Activated T-helper 17 cell treated with anti-CD3 and anti-CD28 coated beads, Interleukin-2, amount 50 U/mL, for 72 hours (primary cell): ENCODE measurements around the gene ACACA. TPM values are rescaled to one million over a fixed set of nuclear protein-coding genes. Genes with fewer than 3 reads are reported as not detected.

Experiments used
- ATAC-seq: fragments of 150-1000 bp; cut with Tn5 transposase; replicated peaks from 2 replicates; pipeline ENCODE4 v1.10.0; 2021; ENCODE audit warnings: mild to moderate bottlenecking, moderate library complexity
- H3K27ac Mint-ChIP-seq: one replicate; pipeline ENCODE4 v1.8.0; 2022; ENCODE audit warnings: mixed read lengths
- H3K27me3 Mint-ChIP-seq: one replicate; pipeline ENCODE4 v1.8.0; 2022; ENCODE audit warnings: mixed read lengths
- H3K36me3 Mint-ChIP-seq: one replicate; pipeline ENCODE4 v1.8.0; 2022; ENCODE audit warnings: low read depth, mild to moderate bottlenecking, mixed read lengths
- H3K4me1 Mint-ChIP-seq: one replicate; pipeline ENCODE4 v1.8.0; 2022; ENCODE audit warnings: mixed read lengths
- H3K4me3 Mint-ChIP-seq: one replicate; pipeline ENCODE4 v1.8.0; 2022; ENCODE audit warnings: mild to moderate bottlenecking, mixed read lengths
- H3K9me3 Mint-ChIP-seq: one replicate; pipeline ENCODE4 v1.8.0; 2022; ENCODE audit warnings: mixed read lengths
- total RNA-seq, 2 donors: library from RNA; stranded (reverse); gene quantifications; one replicate each; pipeline ENCODE4 v1.2.3, GENCODE V29; 2022

Gene ACACA
- total RNA-seq, 2 donors from 2014 or later, result 36.9 to 73.7 TPM

DNA sequence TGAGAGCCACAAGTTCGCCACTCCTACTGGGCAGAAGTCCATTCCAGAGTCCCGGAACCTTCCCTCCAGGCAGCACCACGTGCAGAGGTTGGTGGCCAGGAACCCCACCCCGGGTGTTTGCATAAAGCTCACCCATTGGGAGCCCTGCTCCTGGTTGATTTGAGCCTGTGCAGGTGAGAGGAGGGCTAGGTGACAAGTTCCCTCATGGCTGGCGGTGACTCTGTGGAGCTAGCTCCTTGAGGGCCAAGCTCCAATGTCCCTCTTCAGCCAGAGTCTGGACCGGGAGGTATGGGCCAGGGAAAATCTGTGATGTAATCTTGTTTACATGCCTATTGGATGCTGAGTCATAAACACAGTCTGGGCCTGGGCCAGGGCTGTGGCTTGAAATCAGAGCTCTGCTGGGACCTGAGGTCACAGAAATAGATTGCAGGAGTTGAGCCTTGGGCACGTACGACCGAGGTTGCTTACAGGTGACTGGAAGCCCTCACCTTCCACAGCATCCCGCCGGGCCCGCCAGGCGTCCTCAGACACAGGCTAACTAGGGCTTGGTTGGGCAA lies 339.0 kb downstream of the ACACA start:
- ATAC-seq, result no peak
- Mint-ChIP-seq H3K9me3 (no peaks in the 10 kb centered on the region), H3K27me3 (no peaks in the 10 kb centered on the region), H3K4me1 (no peaks in the 10 kb centered on the region), H3K4me3 (no peak overlapping the region), H3K27ac (no peak overlapping the region), H3K36me3 (no peaks in the 10 kb centered on the region)

DNA sequence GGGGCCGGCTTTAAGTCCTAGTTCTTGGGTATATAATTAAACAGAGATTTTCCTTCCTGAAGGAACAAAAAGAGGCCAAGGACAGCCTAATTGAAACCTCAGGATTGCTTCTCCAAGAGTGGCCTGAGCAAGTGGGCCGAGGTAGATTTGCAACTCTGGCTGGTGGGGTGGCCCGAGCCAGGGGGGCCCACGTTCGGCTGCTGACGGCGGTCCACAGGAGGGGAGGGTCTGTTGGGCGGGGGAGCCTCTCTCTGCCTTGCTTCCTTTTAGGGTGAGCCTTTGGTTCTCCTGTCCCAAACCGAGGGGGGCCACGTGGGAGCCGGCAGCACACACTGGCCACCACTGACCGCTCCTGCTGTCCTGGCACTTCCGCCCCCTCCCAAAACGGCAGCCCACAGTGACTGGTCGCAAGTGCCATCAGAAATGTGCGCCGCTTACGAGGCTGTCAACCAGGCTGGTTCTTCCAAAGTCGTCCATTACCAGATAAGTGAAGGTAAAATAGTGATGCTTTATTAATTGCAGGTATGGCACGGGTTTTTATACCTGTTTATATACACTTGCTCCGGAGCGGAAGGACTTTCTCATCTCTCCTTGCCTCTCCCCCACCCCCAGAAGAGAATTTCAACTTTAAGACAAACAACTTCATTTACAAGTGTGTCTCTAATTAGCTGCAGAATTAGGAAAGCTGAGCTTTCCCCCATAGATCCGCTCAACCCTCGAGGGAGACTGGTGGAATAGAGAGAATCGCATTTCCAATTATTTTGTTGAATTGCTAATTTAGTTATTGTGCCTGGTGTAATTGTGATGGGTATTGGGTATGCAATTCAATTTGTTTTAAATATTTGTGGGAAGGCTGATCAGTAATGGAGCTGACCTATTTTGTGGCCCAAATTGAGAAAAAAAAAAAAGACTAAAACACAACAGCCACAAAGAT lies 340.0 kb downstream of the ACACA start:
- Mint-ChIP-seq H3K4me1 (no peaks in the 10 kb centered on the region), H3K4me3 (no peak overlapping the region), H3K27ac (no peak overlapping the region), H3K36me3 (no peaks in the 10 kb centered on the region), H3K9me3 (no peaks in the 10 kb centered on the region), H3K27me3 (no peaks in the 10 kb centered on the region)
- no peak for ATAC-seq

DNA sequence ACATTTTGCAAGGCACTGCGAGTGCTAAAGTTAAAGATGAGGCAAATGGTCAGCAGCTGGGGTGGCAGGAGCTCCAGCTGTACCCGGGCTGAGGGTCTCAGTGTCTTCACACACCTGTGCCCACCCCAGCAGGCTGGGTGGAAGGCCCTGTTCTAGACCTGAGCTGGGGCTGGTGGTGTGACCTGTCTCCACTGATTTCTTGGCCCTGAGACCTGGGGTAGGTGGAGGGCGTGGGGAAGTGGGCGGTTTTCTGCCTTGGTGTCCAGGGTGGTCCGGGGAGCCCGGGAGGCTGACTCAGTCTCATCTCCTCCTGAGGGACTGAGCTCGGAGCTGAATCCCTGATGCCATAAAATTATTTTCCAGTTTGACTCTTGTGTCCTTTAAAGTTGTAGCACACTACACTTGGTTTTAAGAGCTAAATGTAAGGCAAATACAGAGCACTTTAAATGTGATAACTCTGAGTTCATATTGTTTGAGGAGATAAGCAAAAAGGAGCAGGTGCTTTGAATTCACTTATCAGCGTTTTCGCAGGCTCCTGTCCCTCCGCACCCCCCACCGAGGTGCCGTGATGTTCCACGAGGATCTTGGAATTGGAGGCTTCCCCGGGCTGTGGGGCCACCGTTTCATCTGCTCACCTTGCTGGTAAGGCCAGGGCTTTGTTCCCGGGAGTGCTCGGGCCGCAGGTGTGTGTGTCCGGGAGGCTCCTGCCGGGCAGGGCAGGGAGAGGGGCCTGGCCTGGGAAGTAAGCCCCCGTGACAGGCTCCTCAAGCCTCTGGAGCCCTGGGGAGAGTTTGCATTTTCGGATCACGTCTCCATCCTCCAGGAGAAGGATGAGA lies 340.9 kb downstream of the ACACA start:
- H3K4me1 Mint-ChIP-seq, result no peaks in the 10 kb centered on the region

DNA sequence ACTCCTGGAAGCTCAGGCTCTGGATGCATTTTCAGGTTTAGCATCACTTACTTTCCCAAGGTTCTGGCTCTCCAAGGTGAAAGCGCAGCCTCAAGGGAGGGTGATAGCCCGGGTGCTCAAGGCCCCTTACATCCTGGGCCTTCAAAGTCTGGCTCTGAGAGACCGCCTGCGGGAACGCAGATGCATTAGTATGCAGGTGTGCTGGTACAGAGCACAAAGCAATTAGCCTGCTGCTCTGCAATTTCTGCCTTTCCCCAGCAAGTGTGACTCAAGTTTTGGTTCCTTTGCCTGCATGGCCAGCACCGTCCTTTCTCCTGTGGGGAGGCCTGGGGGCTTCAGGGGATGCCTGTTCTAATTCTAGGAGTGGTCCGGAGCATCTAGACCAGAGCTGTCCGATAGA lies 341.7 kb downstream of the ACACA start:
- Mint-ChIP-seq H3K36me3 (no peaks in the 10 kb centered on the region), H3K27me3 (no peaks in the 10 kb centered on the region), H3K9me3 (no peaks in the 10 kb centered on the region), H3K27ac (no peak overlapping the region), H3K4me1 (no peaks in the 10 kb centered on the region), H3K4me3 (no peak overlapping the region)
- no peak for ATAC-seq

More for the DNA sequence above, 340.9 kb downstream of the ACACA start:
- H3K27ac Mint-ChIP-seq, result no peak overlapping the region
- H3K36me3 Mint-ChIP-seq, result no peaks in the 10 kb centered on the region
- ATAC-seq, result no peak
- no peaks in the 10 kb centered on the region for H3K9me3 Mint-ChIP-seq
- no peaks in the 10 kb centered on the region for H3K27me3 Mint-ChIP-seq
- no peak overlapping the region for H3K4me3 Mint-ChIP-seq

DNA sequence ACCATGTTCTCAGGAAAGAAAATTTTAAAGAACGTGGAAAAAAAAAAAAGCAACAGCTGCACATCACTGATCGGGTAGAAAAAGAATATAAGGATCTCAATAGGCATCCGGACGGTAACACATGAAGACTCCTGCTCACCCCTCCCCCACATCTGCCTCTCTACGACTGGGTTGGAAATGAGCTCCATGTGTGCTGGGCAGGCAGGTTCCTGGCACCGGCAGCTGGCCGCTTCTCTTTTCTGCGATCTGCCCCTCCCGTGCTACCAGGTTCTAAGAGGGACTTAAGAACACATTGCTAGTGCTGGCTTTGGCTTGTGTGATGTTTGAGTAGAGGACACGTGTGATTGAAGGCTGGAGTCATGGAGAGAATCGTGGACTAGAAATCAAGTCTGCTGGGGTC lies 342.4 kb downstream of the ACACA start:
- H3K4me3 Mint-ChIP-seq, result no peak overlapping the region
- no peaks in the 10 kb centered on the region for H3K4me1 Mint-ChIP-seq
- H3K27ac Mint-ChIP-seq, result no peak overlapping the region
- no peaks in the 10 kb centered on the region for H3K9me3 Mint-ChIP-seq
- no peaks in the 10 kb centered on the region for H3K36me3 Mint-ChIP-seq
- ATAC-seq, result no peak
- no peaks in the 10 kb centered on the region for H3K27me3 Mint-ChIP-seq

DNA sequence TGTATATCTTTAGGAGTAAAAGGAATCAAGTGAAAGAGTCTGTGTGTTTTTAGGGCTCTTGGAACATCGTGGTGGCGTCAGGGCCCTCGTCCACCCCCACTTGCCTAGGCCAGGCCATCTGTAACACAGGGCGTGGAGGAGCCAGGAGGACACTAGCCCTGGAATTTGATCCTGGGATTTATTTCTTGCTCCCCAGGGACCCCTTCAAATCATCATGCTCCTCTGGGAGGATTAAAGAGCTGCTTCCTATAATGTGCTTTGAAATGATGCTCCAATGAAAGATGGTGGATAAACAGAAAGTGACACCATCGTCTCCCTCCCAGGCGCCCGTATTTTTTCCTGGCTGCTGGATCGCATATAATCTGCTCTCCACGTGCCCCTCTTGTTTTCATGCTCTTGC lies 344.6 kb downstream of the ACACA start:
- no peak overlapping the region for H3K27ac Mint-ChIP-seq
- peaks cover 14% of the 10 kb centered on the region for H3K36me3 Mint-ChIP-seq
- no peak for ATAC-seq
- no peaks in the 10 kb centered on the region for H3K9me3 Mint-ChIP-seq
- no peak overlapping the region for H3K4me3 Mint-ChIP-seq
- no peaks in the 10 kb centered on the region for H3K27me3 Mint-ChIP-seq
- H3K4me1 Mint-ChIP-seq, result no peaks in the 10 kb centered on the region

DNA sequence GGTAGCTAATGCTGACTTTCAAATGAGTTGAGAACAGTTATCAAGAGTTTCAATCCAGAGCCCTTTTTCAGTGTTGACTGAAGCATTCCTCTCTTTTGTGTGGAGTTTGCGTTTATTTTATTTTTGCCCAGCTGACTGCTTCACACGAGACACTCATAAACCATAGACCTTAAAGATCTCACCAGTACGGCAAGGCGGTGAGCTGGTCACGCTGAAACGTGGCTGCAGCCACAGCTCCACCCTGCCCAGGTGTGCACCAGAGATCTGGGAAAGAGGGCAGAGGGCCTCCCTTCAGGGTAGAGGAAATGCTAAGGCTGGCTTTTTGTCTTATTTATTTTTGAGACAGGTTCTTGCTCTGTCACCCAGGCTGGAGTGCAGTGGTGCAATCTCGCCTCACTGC lies 345.7 kb downstream of the ACACA start:
- Mint-ChIP-seq H3K4me1 (no peaks in the 10 kb centered on the region), H3K27ac (no peak overlapping the region), H3K4me3 (no peak overlapping the region), H3K9me3 (no peaks in the 10 kb centered on the region), H3K36me3 (peaks cover 25% of the 10 kb centered on the region), H3K27me3 (no peaks in the 10 kb centered on the region)
- ATAC-seq, result no peak

DNA sequence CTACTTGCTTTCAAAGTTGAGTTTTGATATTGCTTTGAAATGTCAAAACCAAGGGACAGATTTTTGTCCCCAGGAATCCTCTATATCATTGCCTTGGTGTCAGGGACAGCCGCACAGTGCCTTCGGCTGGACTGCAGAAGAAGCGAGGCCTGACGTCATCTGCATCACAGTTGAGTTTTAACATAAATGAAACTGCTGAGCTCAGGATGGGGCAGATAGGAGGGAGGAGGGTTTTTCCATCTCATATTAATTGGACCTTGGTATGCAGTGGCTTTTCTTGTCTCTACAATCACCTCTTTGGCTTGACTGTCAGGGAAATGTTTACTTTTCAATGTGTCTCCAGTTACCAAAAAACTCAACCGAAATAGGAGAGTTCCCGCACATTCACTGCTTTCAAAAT lies 346.5 kb downstream of the ACACA start:
- Mint-ChIP-seq H3K27ac (no peak overlapping the region), H3K9me3 (no peaks in the 10 kb centered on the region), H3K4me3 (no peak overlapping the region), H3K27me3 (no peaks in the 10 kb centered on the region), H3K36me3 (peaks cover 33% of the 10 kb centered on the region), H3K4me1 (no peaks in the 10 kb centered on the region)
- ATAC-seq, result no peak

DNA sequence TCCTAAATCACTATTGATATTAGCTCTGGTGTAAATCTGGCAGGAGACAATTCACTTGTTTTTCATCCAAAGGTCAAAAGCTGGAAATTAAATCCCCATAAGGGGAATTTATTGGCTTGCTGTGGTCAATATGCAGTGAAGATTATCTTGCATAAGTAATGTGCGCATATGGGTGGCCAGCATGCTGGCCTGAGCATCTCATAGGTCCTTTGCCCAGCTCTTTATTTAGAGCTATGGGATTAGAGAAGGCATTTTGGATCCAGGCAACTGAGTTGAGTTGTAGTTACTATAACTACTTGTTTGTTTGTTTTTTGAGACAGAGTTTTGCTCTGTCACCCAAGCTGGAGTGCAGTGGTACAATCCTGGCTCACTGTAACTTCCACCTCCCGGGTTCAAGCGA lies 347.1 kb downstream of the ACACA start:
- Mint-ChIP-seq H3K27ac (no peak overlapping the region), H3K4me3 (no peak overlapping the region), H3K36me3 (peaks cover 39% of the 10 kb centered on the region), H3K9me3 (no peaks in the 10 kb centered on the region), H3K27me3 (no peaks in the 10 kb centered on the region), H3K4me1 (no peaks in the 10 kb centered on the region)
- no peak for ATAC-seq

DNA sequence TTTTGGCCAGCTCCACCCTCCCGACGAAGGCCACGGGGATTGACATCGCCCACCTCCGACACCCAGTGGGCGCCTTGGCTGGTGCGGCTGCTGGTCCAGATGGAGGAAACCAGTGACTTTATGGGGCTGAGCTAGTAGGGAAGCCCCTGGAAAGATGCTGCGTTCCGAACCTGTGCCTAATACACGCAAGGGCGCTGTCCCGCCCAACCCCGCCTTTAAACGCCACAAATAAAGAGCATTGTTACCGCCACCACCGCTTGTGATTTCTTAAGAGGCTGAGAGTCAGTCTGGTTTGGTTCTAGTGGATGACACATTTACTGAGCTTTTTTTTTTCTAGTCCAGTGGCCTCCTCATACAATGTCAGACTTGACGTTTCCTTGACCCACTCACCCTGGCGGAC lies 350.0 kb downstream of the ACACA start:
- H3K27me3 Mint-ChIP-seq, result no peaks in the 10 kb centered on the region
- peaks cover 65% of the 10 kb centered on the region for H3K36me3 Mint-ChIP-seq
- no peaks in the 10 kb centered on the region for H3K4me1 Mint-ChIP-seq
- no peak overlapping the region for H3K27ac Mint-ChIP-seq
- H3K9me3 Mint-ChIP-seq, result no peaks in the 10 kb centered on the region
- ATAC-seq, result no peak
- no peak overlapping the region for H3K4me3 Mint-ChIP-seq

DNA sequence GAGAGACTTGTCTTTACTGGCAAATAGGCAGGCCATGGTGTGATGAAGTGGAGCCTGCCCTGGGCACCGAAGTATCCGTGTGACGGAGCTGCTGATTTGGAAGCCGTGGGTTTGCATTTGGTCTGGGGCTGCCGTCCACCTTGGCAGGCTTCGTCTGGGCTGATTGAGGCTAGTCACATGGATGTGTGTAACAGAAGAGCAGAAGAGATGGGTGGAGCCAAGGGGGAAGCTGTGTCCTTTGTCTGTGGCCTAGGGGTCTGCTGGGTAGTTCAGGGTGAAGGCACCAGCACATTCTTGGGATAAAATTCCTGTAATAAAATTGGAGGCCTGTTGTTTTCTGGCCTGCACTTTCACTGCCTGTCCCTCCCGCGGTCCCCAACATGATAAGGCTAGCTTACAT lies 351.7 kb downstream of the ACACA start:
- Mint-ChIP-seq H3K4me3 (no peak overlapping the region), H3K4me1 (no peaks in the 10 kb centered on the region), H3K36me3 (peaks cover 80% of the 10 kb centered on the region), H3K27me3 (no peaks in the 10 kb centered on the region), H3K9me3 (no peaks in the 10 kb centered on the region), H3K27ac (no peak overlapping the region)
- ATAC-seq, result no peak

DNA sequence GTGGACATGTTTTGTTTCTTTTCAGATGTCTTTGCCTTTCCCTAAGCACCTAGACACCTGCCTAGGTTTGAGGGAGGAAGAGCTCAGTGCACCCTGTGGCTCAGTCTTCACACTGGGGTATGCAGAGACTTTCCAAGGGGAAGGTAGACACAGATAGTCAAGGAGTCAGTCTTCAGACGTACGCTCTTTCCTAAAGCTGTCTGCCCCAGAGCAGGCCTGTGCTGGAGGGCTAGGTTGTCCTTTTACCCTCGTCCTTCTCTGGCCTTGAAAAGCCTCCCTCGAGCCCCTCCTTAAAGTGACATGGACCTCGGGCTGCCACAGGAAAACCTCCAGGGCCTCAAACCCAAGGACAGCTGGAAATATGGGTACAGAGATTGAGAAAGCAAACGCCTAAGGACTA lies 354.2 kb downstream of the ACACA start:
- H3K4me1 Mint-ChIP-seq, result no peaks in the 10 kb centered on the region
- no peaks in the 10 kb centered on the region for H3K27me3 Mint-ChIP-seq
- H3K27ac Mint-ChIP-seq, result no peak overlapping the region
- ATAC-seq, result no peak
- H3K36me3 Mint-ChIP-seq, result peaks cover 92% of the 10 kb centered on the region
- H3K4me3 Mint-ChIP-seq, result no peak overlapping the region
- no peaks in the 10 kb centered on the region for H3K9me3 Mint-ChIP-seq

DNA sequence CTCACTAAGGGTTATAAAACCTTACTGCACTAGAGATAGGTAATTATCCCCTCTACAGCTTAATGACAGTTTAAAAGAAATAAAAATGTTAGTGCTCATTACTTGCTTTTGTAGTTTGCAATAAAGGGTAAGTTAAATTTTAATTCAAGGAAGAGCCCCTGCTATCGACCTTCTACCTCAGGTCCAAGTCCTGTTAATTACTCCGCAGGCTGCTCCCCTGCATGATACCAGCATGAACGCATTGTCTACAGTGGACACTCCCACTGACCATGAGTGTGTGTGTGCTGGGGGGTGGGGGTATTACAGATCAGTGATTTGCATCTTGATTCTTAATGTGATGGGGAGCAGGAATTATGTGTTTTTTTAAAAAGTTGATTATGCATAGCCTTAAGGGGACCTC lies 354.8 kb downstream of the ACACA start:
- H3K36me3 Mint-ChIP-seq, result peaks cover 87% of the 10 kb centered on the region
- H3K9me3 Mint-ChIP-seq, result no peaks in the 10 kb centered on the region
- no peak for ATAC-seq
- no peak overlapping the region for H3K4me3 Mint-ChIP-seq
- H3K27ac Mint-ChIP-seq, result no peak overlapping the region
- H3K27me3 Mint-ChIP-seq, result no peaks in the 10 kb centered on the region
- H3K4me1 Mint-ChIP-seq, result no peaks in the 10 kb centered on the region

DNA sequence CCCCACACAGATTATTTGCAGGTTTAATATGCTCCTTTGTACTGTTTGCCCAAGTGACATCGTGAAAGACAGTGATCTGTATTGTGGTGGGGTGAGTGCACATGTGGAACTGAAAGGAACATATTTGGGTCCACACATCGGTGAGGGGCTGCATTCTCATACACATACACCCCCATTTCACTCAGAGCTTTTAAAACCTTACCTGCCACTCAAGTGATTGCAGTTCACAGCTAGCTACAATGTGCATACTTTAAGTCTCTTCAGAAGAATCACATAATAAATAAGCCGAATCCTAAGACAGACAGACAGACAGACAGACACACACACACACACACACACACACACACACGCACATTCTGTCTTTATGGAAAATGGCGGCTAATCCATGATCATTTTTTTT lies 355.3 kb downstream of the ACACA start:
- Mint-ChIP-seq H3K36me3 (peaks cover 83% of the 10 kb centered on the region), H3K4me3 (no peak overlapping the region), H3K4me1 (no peaks in the 10 kb centered on the region), H3K9me3 (no peaks in the 10 kb centered on the region), H3K27ac (no peak overlapping the region), H3K27me3 (no peaks in the 10 kb centered on the region)
- no peak for ATAC-seq

DNA sequence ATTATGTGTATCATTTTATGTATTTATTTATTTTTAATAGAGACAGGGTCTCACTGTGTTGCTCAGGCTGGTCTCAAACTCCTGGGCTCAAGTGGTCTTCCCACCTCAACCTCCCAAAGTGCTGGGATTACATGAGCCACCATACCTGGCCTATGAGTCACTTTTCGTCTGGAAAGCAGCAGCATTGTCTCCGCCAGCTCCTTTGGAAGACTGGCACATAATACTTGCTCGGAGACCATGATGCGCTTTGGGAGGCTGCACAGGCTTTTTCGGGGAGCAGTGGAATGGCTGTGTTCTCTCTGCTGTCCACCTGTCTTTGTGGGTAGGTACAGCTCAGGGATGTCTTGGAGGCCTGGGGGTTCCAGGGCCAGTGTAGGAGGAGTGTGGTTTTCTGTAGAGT lies 355.7 kb downstream of the ACACA start:
- H3K4me1 Mint-ChIP-seq, result no peaks in the 10 kb centered on the region
- no peak overlapping the region for H3K27ac Mint-ChIP-seq
- peaks cover 80% of the 10 kb centered on the region for H3K36me3 Mint-ChIP-seq
- H3K27me3 Mint-ChIP-seq, result no peaks in the 10 kb centered on the region
- no peak for ATAC-seq
- H3K4me3 Mint-ChIP-seq, result no peak overlapping the region
- H3K9me3 Mint-ChIP-seq, result no peaks in the 10 kb centered on the region
